ENCODE results near the gene BOLA2. TPM values are rescaled to one million over a fixed set of nuclear protein-coding genes. Genes with fewer than 3 reads are reported as not detected.
A peak's percentile ranks its signal among the peaks of the same experiment; 100 is the strongest.
"Not testable (repeated sequence)": the region's sequence is repeated elsewhere in the genome, so short reads cannot be mapped to it uniquely, and the experiment has no call there.

Gene BOLA2
- 20.3 and 38.7 TPM in 2 replicates for total RNA-seq

- H3K4me3 ChIP-seq (ENCODE audit: low read depth, low read length); DNase-seq (ENCODE audit: low read depth): not testable (repeated sequence)
Measured at GRCh38 chr16:29454269-29454668, at the start of gene BOLA2, which contains the start of gene SLX1B. Gene BOLA2, minus strand, starts transcription at chr16:29454351. Its CDS starts 98 bp downstream, at chr16:29454253. Gene SLX1B, plus strand, starts transcription at chr16:29454533.

GRCh38 chr16:29482276-29482675 is 28.1 kb upstream of the BOLA2 start:
- H3K4me3 ChIP-seq (ENCODE audit: low read depth, low read length); DNase-seq (ENCODE audit: low read depth): not testable (repeated sequence)

GRCh38 chr16:29472065-29472464 is 17.9 kb upstream of the BOLA2 start:
- not testable (repeated sequence) for DNase-seq (ENCODE audit: low read depth); H3K4me3 ChIP-seq (ENCODE audit: low read depth, low read length)

GRCh38 chr16:29469660-29470059 is 15.5 kb upstream of the BOLA2 start:
- H3K4me3 ChIP-seq (ENCODE audit: low read depth, low read length) = not testable (repeated sequence)

GRCh38 chr16:29467654-29468366 is 13.7 kb upstream of the BOLA2 start:
- not testable (repeated sequence) for DNase-seq (ENCODE audit: low read depth)

More at GRCh38 chr16:29469660-29470059, 15.5 kb upstream of the BOLA2 start:
- DNase-seq (ENCODE audit: low read depth) = not testable (repeated sequence)

GRCh38 chr16:29466904-29467303 is 12.8 kb upstream of the BOLA2 start:
- H3K4me3 ChIP-seq (ENCODE audit: low read depth, low read length); DNase-seq (ENCODE audit: low read depth): not testable (repeated sequence)

More at GRCh38 chr16:29467654-29468366, 13.7 kb upstream of the BOLA2 start:
- not testable (repeated sequence) for H3K4me3 ChIP-seq (ENCODE audit: low read depth, low read length)

- DNase-seq (ENCODE audit: low read depth) = not testable (repeated sequence)
Measured at GRCh38 chr16:29465985-29466824, 12.1 kb upstream of the BOLA2 start.

GRCh38 chr16:29460647-29461030 is 6.5 kb upstream of the BOLA2 start:
- not testable (repeated sequence) for H3K4me3 ChIP-seq (ENCODE audit: low read depth, low read length); DNase-seq (ENCODE audit: low read depth)

More at GRCh38 chr16:29465985-29466824, 12.1 kb upstream of the BOLA2 start:
- H3K4me3 ChIP-seq (ENCODE audit: low read depth, low read length) = not testable (repeated sequence)

- not testable (repeated sequence) for DNase-seq (ENCODE audit: low read depth)
Measured at GRCh38 chr16:29459706-29460646, 5.8 kb upstream of the BOLA2 start, which contains the start of gene SULT1A4. Gene SULT1A4, plus strand, starts transcription at chr16:29459913. Its CDS starts 1,473 bp downstream, at chr16:29461386.

GRCh38 chr16:29457660-29458059 is 3.5 kb upstream of the BOLA2 start:
- not testable (repeated sequence) for H3K4me3 ChIP-seq (ENCODE audit: low read depth, low read length); DNase-seq (ENCODE audit: low read depth)

More at GRCh38 chr16:29459706-29460646, 5.8 kb upstream of the BOLA2 start, which contains the start of gene SULT1A4:
- H3K4me3 ChIP-seq (ENCODE audit: low read depth, low read length) = not testable (repeated sequence)

GRCh38 chr16:29454828-29455227 is 677 bp upstream of the BOLA2 start:
- DNase-seq (ENCODE audit: low read depth); H3K4me3 ChIP-seq (ENCODE audit: low read depth, low read length): not testable (repeated sequence)

GRCh38 chr16:29453754-29454153 is 397 bp downstream of the BOLA2 start:
- not testable (repeated sequence) for H3K4me3 ChIP-seq (ENCODE audit: low read depth, low read length); DNase-seq (ENCODE audit: low read depth)

- not testable (repeated sequence) for H3K4me3 ChIP-seq (ENCODE audit: low read depth, low read length); DNase-seq (ENCODE audit: low read depth)
Measured at GRCh38 chr16:29425390-29425789, 28.8 kb downstream of the BOLA2 start.

- not testable (repeated sequence) for H3K4me3 ChIP-seq (ENCODE audit: low read depth, low read length); DNase-seq (ENCODE audit: low read depth)
Measured at GRCh38 chr16:29423587-29423986, 30.6 kb downstream of the BOLA2 start.

GRCh38 chr16:29405249-29405648 is 48.9 kb downstream of the BOLA2 start:
- peak; percentile 61 for DNase-seq (ENCODE audit: low read depth)
- H3K4me3 ChIP-seq (ENCODE audit: low read depth, low read length) = not testable (repeated sequence)

Measured in fibroblast of villous mesenchyme (primary cell).